HG03565 (cell line): ENCODE data around the gene ANKFY1.

Source experiments
- ATAC-seq: cut with Tn5 transposase; IDR thresholded peaks from one replicate; pipeline ENCODE4 v1.9.1; 2021; ENCODE audit warnings: mild to moderate bottlenecking, moderate library complexity; ENCODE audit not compliant: unreplicated experiment

Gene ANKFY1

GRCh38 chr17:4127555-4127954, 136.2 kb downstream of the ANKFY1 start:
- no peak for ATAC-seq

DNA sequence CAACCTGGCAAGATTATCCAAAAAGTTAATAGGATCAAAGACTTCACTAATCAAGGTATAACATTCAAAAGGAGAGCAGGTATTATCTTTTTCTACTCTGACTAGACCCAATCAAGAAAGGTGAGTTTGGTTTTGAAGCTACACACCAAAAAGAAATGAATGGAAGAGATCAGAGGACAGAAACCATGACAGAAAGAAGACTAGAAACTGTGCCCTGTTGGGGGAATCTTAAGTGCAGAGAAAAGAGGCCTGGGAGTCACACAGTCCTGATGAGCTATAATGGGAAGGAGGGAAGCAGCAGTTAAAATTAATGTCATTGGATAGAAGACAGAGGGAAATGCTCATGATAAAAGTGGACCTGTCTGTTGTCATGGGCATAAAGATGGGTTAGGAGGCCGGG, 138.2 kb downstream of the ANKFY1 start:
- ATAC-seq: no peak

DNA sequence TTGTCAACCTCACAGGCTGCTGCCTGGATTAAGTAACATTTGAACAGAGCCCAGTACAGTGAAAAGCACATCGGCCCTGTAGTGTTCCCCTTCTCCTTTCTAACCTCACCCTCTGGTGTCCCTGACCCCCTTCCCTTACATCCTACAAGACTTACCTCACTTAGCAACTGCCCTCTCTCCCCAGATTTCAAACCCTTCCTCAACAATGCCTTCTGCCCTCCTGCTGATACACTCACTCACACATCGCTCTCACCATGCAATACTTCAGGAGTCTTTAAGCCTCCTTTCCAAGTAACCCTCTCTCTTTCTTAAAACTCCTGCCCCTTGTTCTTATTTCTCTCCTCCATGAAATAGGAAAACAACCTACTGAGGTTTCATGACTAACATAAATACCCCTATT, 138.8 kb downstream of the ANKFY1 start:
- no peak for ATAC-seq

GRCh38 chr17:4120332-4120731, 143.4 kb downstream of the ANKFY1 start:
- no peak for ATAC-seq

- ATAC-seq: no peak
Observed at GRCh38 chr17:4119299-4119698, 144.5 kb downstream of the ANKFY1 start.

DNA sequence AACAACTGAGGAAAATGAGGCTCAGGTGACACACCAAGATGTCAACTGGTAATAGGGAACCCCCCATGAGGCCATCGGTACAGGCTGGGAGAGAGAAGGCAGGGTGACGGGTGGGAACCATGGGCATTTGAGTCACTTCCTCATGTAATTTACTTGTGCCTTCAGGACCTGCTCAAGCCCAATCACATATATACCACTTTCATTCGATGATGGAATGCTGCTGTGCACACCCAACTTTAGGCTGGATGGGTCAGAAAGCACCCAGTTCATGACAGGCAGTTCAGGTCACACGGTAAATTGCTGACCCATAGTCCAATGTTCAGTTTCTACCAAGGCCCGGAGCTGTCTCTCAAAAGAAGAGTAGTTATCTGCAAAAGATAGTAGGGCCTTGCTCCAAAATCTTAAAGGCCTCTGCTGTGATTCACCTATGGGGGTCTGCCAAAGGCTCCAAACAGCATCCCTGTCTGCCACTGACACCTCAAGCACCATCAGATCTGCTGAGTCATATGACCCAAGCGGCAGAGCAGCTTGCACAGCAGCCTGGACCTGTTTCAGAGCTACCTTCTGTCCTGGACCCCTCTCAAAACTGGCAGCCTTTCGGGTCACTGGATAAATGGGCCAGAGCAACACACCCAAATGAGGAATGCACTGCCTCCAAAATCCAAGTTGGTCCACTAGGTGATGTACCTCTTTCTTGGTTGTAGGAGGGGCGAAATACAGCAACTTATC, 145.6 kb downstream of the ANKFY1 start:
- ATAC-seq: no peak

DNA sequence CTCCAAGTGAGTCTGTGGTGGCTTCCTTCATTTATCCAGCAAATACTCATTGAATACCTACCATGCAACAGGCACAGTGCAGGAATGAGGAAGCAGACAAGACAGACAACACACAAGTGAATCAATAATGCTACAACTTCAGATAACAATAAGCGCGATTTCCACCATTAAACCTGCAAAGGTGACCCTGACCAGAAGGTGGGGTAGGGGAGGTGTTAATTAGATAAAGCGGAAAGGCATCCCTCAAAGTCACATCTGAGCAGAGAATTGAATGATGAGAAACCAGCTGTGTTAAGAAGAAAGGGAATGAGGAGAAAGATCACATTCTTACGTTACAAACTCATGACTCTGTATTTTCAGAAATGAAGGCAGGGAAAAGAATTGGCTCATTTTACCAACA, 147.3 kb downstream of the ANKFY1 start:
- no peak for ATAC-seq
